ENCODE measurements around the gene DGKI.

The DGKI gene

DNA sequence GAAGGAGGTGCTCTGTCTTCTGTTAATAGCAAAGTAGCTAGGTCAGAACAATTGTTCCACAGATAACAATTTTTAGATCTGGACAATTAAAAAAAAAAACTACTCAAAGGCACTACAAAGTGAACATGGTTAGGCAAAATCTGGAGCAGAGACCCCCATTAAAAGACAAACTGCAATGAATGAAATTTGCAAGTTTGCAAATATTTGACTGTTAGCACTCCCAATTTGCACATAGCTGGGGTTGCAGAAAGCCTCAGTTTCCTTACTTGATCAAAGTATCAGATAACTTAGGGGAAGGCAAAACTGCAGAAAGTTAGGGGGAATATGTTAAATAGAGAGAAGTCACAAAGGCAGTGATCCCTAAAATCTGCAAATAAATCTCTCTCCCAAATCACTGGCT is 68.3 kb downstream of the DGKI start:
- TF ChIP-seq EZH2phosphoT487 (conservative IDR thresholded peaks at IDR 0.05; ENCODE audit: low read length): no peak
- TF ChIP-seq, protein P1, sequence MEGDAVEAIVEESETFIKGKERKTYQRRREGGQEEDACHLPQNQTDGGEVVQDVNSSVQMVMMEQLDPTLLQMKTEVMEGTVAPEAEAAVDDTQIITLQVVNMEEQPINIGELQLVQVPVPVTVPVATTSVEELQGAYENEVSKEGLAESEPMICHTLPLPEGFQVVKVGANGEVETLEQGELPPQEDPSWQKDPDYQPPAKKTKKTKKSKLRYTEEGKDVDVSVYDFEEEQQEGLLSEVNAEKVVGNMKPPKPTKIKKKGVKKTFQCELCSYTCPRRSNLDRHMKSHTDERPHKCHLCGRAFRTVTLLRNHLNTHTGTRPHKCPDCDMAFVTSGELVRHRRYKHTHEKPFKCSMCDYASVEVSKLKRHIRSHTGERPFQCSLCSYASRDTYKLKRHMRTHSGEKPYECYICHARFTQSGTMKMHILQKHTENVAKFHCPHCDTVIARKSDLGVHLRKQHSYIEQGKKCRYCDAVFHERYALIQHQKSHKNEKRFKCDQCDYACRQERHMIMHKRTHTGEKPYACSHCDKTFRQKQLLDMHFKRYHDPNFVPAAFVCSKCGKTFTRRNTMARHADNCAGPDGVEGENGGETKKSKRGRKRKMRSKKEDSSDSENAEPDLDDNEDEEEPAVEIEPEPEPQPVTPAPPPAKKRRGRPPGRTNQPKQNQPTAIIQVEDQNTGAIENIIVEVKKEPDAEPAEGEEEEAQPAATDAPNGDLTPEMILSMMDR (IDR thresholded peaks at IDR 0.05; ENCODE audit: insufficient read depth, low read length, poor library complexity, severe bottlenecking): no peak
- H3K27ac ChIP-seq (ENCODE audit: low read depth, low read length): no peak overlapping the region
- no peaks in the 10 kb centered on the region for H3K27me3 ChIP-seq (ENCODE audit: low read length)
- H3K36me3 ChIP-seq (ENCODE audit: low read length): no peaks in the 10 kb centered on the region
- no peaks in the 10 kb centered on the region for H3F3A ChIP-seq (ENCODE audit: insufficient read depth)
- H3K9me2 ChIP-seq (replicated peaks; ENCODE audit: insufficient read depth, low read length): no peaks in the 10 kb centered on the region
- H2AFZ ChIP-seq (ENCODE audit: low read depth, low read length, severe bottlenecking): no peak overlapping the region
- no peak overlapping the region for H3K9ac ChIP-seq (ENCODE audit: low read length)
- no peaks in the 10 kb centered on the region for H3K79me2 ChIP-seq (ENCODE audit: insufficient read depth, low read length)
- H4K20me1 ChIP-seq (ENCODE audit: low read depth, low read length): no peaks in the 10 kb centered on the region
- no peak overlapping the region for H3K4me3 ChIP-seq (ENCODE audit: insufficient read depth, low read length, poor library complexity, severe bottlenecking)
- no peaks in the 10 kb centered on the region for H3K9me3 ChIP-seq (ENCODE audit: insufficient read depth, low read length)
- no peak overlapping the region for H3K4me2 ChIP-seq (ENCODE audit: low read depth, low read length, poor library complexity, severe bottlenecking)

DNA sequence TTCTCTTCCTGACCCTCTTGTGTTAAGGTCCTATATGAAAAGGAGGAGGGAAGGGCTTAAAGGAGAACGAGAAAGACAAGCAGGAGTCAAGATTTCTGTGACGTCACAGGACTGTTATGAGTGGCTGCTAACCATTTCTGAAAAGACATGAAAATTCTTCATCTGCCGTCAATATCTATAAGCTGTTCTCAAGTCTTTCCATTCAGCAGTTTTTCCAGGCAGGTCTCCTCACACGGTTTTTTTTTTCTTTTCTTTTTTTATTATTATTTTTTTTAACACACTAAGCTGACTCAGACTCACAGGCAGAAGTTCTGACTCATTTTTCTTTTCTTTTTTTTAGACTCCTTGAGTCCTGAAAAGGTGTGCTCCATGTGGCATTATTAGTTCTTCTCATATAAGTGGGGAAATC is 72.0 kb downstream of the DGKI start:
- H3K27ac ChIP-seq (ENCODE audit: low read depth, low read length): no peak overlapping the region
- H4K20me1 ChIP-seq (ENCODE audit: low read depth, low read length): no peaks in the 10 kb centered on the region
- no peaks in the 10 kb centered on the region for H3K9me3 ChIP-seq (ENCODE audit: insufficient read depth, low read length)
- no peaks in the 10 kb centered on the region for H3K36me3 ChIP-seq (ENCODE audit: low read length)
- no peaks in the 10 kb centered on the region for H3K27me3 ChIP-seq (ENCODE audit: low read length)
- H3K4me3 ChIP-seq (ENCODE audit: insufficient read depth, low read length, poor library complexity, severe bottlenecking): no peak overlapping the region
- H3K4me2 ChIP-seq (ENCODE audit: low read depth, low read length, poor library complexity, severe bottlenecking): no peak overlapping the region
- TF ChIP-seq, protein P1 (IDR thresholded peaks at IDR 0.05; ENCODE audit: insufficient read depth, low read length, poor library complexity, severe bottlenecking): no peak
- TF ChIP-seq EZH2phosphoT487 (conservative IDR thresholded peaks at IDR 0.05; ENCODE audit: low read length): no peak
- no peak overlapping the region for H2AFZ ChIP-seq (ENCODE audit: low read depth, low read length, severe bottlenecking)
- no peaks in the 10 kb centered on the region for H3K9me2 ChIP-seq (replicated peaks; ENCODE audit: insufficient read depth, low read length)
- H3F3A ChIP-seq (ENCODE audit: insufficient read depth): no peaks in the 10 kb centered on the region
- H3K9ac ChIP-seq (ENCODE audit: low read length): no peak overlapping the region
- H3K79me2 ChIP-seq (ENCODE audit: insufficient read depth, low read length): no peaks in the 10 kb centered on the region

DNA sequence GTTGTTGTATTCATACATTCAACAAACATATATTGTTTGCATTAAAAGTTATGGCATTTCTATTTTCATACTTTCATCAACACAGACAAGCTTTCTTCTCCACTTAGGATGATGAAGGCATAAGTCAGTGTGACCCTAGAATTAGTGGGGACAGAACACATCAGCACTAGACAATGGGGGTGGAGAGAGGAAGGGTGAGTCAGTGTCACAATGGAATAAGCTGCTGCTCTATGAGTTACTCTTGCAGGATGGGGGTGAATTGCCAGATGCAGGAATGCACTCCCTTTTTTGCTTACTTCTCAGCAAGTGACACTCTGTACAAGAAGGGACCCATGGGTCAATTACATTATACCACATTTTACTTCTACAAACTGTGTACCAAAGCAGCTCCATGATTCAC is 74.0 kb downstream of the DGKI start:
- TF ChIP-seq EZH2phosphoT487 (conservative IDR thresholded peaks at IDR 0.05; ENCODE audit: low read length): no peak
- TF ChIP-seq, protein P1 (IDR thresholded peaks at IDR 0.05; ENCODE audit: insufficient read depth, low read length, poor library complexity, severe bottlenecking): no peak
- Histone ChIP-seq H2AFZ (ENCODE audit: low read depth, low read length, severe bottlenecking) (no peak overlapping the region), H4K20me1 (ENCODE audit: low read depth, low read length) (no peaks in the 10 kb centered on the region), H3K4me3 (ENCODE audit: insufficient read depth, low read length, poor library complexity, severe bottlenecking) (no peak overlapping the region), H3K79me2 (ENCODE audit: insufficient read depth, low read length) (no peaks in the 10 kb centered on the region), H3K27ac (ENCODE audit: low read depth, low read length) (no peak overlapping the region), H3K9ac (ENCODE audit: low read length) (no peak overlapping the region), H3K9me3 (ENCODE audit: insufficient read depth, low read length) (no peaks in the 10 kb centered on the region), H3K4me2 (ENCODE audit: low read depth, low read length, poor library complexity, severe bottlenecking) (no peak overlapping the region), H3K36me3 (ENCODE audit: low read length) (no peaks in the 10 kb centered on the region), H3K9me2 (replicated peaks; ENCODE audit: insufficient read depth, low read length) (no peaks in the 10 kb centered on the region), H3K27me3 (ENCODE audit: low read length) (no peaks in the 10 kb centered on the region), H3F3A (ENCODE audit: insufficient read depth) (no peaks in the 10 kb centered on the region)
